ENCODE measurements around the gene GTF3C6.

GTF3C6 gene, protein sequence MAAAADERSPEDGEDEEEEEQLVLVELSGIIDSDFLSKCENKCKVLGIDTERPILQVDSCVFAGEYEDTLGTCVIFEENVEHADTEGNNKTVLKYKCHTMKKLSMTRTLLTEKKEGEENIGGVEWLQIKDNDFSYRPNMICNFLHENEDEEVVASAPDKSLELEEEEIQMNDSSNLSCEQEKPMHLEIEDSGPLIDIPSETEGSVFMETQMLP

GRCh38 chr6:110958329-110959192 is at the start of gene GTF3C6:
TSS of gene GTF3C6 (plus strand) at chr6:110958706. CDS start at chr6:110958770, 64 bp downstream.
- Histone ChIP-seq H3K36me3 (replicated peaks) (peaks cover 19% of the 10 kb centered on the region), H3K27ac (peak within 1 kb of the TSS; percentile 91), H3K4me3 (ENCODE audit: low read depth, low read length) (peak within 1 kb of the TSS; percentile 94), H3K27me3 (replicated peaks) (no peaks in the 10 kb centered on the region)
- TF ChIP-seq, protein P1, sequence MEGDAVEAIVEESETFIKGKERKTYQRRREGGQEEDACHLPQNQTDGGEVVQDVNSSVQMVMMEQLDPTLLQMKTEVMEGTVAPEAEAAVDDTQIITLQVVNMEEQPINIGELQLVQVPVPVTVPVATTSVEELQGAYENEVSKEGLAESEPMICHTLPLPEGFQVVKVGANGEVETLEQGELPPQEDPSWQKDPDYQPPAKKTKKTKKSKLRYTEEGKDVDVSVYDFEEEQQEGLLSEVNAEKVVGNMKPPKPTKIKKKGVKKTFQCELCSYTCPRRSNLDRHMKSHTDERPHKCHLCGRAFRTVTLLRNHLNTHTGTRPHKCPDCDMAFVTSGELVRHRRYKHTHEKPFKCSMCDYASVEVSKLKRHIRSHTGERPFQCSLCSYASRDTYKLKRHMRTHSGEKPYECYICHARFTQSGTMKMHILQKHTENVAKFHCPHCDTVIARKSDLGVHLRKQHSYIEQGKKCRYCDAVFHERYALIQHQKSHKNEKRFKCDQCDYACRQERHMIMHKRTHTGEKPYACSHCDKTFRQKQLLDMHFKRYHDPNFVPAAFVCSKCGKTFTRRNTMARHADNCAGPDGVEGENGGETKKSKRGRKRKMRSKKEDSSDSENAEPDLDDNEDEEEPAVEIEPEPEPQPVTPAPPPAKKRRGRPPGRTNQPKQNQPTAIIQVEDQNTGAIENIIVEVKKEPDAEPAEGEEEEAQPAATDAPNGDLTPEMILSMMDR (IDR thresholded peaks at IDR 0.05; ENCODE audit: low read depth, low read length, missing control alignments): no peak
- DNase-seq: peak; percentile 91
- in situ Hi-C loops (cut with HindIII; ENCODE audit: low pct_ligation_motif_present, low sequenced_read_pairs): loop anchor here (25.0 kb wide), 1 partner anchor 421 kb away; no protein-coding TSS in a partner anchor

DNA sequence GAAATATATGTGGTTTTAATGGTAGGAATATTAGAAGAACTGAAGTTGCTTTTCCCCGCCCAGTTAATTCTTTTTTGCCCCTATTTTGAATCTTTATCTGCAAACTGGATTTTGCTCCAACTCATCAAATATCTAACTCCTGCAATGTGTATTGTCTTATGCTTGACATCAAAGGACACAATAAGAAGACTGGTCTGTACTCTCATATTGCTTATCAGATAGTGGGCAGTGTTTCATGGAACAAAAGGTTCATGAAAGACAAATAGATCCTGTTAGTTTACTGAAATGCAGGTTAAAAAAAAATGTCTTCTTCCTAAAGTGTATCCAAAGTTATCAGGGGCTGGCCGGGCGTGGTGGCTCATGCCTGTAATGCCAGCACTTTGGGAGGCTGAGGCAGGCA is 27.7 kb upstream of the GTF3C6 start:
- TF ChIP-seq, protein P1 (IDR thresholded peaks at IDR 0.05; ENCODE audit: low read depth, low read length, missing control alignments): no peak
- no peak overlapping the region for H3K27ac ChIP-seq
- in situ Hi-C loops (cut with HindIII; ENCODE audit: low pct_ligation_motif_present, low sequenced_read_pairs): no loop called here
- no peaks in the 10 kb centered on the region for H3K36me3 ChIP-seq (replicated peaks)
- no peak overlapping the region for H3K4me3 ChIP-seq (ENCODE audit: low read depth, low read length)
- no peaks in the 10 kb centered on the region for H3K27me3 ChIP-seq (replicated peaks)
- no peak for DNase-seq

GRCh38 chr6:110933912-110934311 is 24.6 kb upstream of the GTF3C6 start:
- H3K27ac ChIP-seq: no peak overlapping the region
- TF ChIP-seq, protein P1 (IDR thresholded peaks at IDR 0.05; ENCODE audit: low read depth, low read length, missing control alignments): no peak
- no peaks in the 10 kb centered on the region for H3K27me3 ChIP-seq (replicated peaks)
- H3K4me3 ChIP-seq (ENCODE audit: low read depth, low read length): no peak overlapping the region
- H3K36me3 ChIP-seq (replicated peaks): no peaks in the 10 kb centered on the region
- in situ Hi-C loops (cut with HindIII; ENCODE audit: low pct_ligation_motif_present, low sequenced_read_pairs): no loop called here
- DNase-seq: no peak

DNA sequence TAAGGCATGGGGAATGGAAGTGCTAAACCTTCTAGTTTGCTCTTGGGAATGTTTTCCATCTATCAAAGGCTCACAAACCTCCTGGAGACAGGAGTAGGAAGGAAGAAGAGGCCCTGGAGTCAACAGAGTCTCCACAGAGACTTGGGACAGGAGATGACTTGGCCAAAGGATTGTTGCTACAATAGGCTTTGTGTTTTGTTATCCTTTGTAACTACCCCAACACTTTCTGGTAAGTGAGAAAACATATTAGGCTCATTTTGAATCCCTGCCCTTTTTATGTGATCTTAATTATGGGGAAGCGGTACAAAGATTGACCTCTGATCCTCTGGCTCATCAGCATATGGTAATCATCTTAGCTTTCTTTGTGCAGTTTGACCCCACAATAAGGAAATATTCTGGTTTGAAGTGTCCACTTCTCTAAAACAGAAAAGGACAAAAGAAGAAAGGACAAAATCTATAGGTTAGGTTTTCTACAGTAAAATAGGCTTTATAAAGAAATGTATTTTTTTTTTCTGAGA is 24.1 kb upstream of the GTF3C6 start:
- H3K27me3 ChIP-seq (replicated peaks): no peaks in the 10 kb centered on the region
- DNase-seq: no peak
- no peaks in the 10 kb centered on the region for H3K36me3 ChIP-seq (replicated peaks)
- no peak overlapping the region for H3K4me3 ChIP-seq (ENCODE audit: low read depth, low read length)
- TF ChIP-seq, protein P1 (IDR thresholded peaks at IDR 0.05; ENCODE audit: low read depth, low read length, missing control alignments): no peak
- H3K27ac ChIP-seq: no peak overlapping the region
- in situ Hi-C loops (cut with HindIII; ENCODE audit: low pct_ligation_motif_present, low sequenced_read_pairs): no loop called here

GRCh38 chr6:110935171-110935570 is 23.3 kb upstream of the GTF3C6 start:
- Histone ChIP-seq H3K36me3 (replicated peaks) (no peaks in the 10 kb centered on the region), H3K4me3 (ENCODE audit: low read depth, low read length) (no peak overlapping the region), H3K27me3 (replicated peaks) (no peaks in the 10 kb centered on the region), H3K27ac (no peak overlapping the region)
- TF ChIP-seq, protein P1 (IDR thresholded peaks at IDR 0.05; ENCODE audit: low read depth, low read length, missing control alignments): no peak
- in situ Hi-C loops (cut with HindIII; ENCODE audit: low pct_ligation_motif_present, low sequenced_read_pairs): no loop called here
- no peak for DNase-seq

Measured in brain microvascular endothelial cell (primary cell).